ENCODE data around the gene ELF3. TPM values are rescaled to one million over a fixed set of nuclear protein-coding genes. Genes with fewer than 3 reads are reported as not detected.

Gene ELF3
- total and polyA plus RNA-seq, 2 of the 8 experiments (the other 6 are each of a cell fraction or from before 2014, with no cell fraction given): 17.3 to 25.0 TPM

GRCh38 chr1:202029171-202029665, 18.8 kb downstream of the ELF3 start (continued):
- no peak for TF ChIP-seq CHD7 (IDR thresholded peaks at IDR 0.05; ENCODE audit: insufficient replicate concordance, low read length)
- no peak for TF ChIP-seq ZNF274 (IDR thresholded peaks at IDR 0.05; ENCODE audit: borderline replicate concordance, extremely low read depth, low read length)
- TF ChIP-seq SP4 (IDR thresholded peaks at IDR 0.05; ENCODE audit: low read length): no peak
- TF ChIP-seq KDM5A (IDR thresholded peaks at IDR 0.05; ENCODE audit: low read length): no peak
- no peak for TF ChIP-seq SP2 (IDR thresholded peaks at IDR 0.05; ENCODE audit: low read length)
